Dermis microvascular lymphatic vessel endothelial cell (primary cell): ENCODE results near the gene FBXO24. TPM values are rescaled to one million over a fixed set of nuclear protein-coding genes. Genes with fewer than 3 reads are reported as not detected.
"Not testable (repeated sequence)": the region's sequence is repeated elsewhere in the genome, so short reads cannot be mapped to it uniquely, and the experiment has no call there.

Experiments
- DNase-seq, 2 donors: peaks; one replicate each; pipeline versions ENCODE4 v3.0.0 to v3.0.0-alpha.2; 2010; ENCODE audit warnings: low read depth in 2 of 2
- total RNA-seq: library from RNA; depleted of rRNA; stranded (reverse); fragments of >200 nt; gene quantifications from 2 replicates; pipeline ENCODE4 v1.2.1, GENCODE V29; 2014

FBXO24 gene
- total RNA-seq, 1 donor from 2014 or later, result 0.13 TPM

DNA sequence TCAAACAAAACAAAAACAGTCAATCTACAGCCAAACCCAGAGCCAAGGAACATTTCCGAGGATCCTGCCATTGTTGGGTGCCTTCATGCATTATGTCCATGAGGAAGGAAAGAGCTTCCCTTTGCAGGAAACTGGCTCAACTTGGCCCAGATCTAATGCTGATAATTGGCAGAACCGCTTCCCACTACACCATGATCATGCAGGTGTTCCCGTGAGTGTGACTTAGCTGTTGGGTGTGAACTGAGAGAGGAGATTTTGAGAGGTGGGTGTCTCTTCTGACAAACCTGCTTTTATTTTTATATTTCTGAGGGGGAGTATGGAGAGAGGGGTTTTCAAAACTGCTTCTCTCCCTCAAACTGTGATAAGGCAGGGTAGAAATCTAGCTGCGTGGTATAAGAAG lies 27.0 kb upstream of the FBXO24 start:
- DNase-seq, result no peak

DNA sequence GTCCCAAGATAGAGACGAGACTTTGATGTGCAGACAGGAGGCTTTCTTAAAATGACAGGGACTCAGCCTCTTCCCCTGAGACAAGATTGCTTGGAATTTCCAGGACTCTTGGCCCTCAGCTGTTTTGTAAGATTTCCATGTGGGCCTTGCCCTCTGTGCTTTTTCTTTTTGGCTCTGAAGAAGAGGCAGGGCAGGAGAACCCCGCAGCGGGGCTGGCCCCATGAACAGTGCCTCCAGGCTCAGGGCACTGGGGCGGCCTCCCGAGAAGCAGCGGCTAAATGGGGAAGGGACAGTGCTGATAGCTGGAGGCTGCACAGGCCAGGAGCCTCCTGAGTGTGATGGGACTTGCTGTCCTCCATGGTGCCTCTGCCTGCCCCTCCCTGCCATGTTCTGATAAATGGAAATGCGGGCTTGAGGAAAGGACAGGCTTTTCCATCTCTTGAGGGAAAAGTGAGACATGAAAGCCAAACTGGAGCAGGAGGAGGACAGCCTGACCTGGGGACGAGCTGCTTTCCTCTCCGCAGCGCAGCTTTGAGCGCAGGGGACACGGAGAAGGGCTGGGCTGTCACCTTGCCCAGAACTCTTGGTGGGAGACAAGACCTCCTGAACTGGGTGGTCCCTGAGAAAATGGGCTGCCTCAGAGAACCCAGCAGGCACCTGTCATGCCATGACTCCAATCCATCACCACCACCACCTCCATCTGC lies 24.5 kb upstream of the FBXO24 start:
- no peak for DNase-seq

DNA sequence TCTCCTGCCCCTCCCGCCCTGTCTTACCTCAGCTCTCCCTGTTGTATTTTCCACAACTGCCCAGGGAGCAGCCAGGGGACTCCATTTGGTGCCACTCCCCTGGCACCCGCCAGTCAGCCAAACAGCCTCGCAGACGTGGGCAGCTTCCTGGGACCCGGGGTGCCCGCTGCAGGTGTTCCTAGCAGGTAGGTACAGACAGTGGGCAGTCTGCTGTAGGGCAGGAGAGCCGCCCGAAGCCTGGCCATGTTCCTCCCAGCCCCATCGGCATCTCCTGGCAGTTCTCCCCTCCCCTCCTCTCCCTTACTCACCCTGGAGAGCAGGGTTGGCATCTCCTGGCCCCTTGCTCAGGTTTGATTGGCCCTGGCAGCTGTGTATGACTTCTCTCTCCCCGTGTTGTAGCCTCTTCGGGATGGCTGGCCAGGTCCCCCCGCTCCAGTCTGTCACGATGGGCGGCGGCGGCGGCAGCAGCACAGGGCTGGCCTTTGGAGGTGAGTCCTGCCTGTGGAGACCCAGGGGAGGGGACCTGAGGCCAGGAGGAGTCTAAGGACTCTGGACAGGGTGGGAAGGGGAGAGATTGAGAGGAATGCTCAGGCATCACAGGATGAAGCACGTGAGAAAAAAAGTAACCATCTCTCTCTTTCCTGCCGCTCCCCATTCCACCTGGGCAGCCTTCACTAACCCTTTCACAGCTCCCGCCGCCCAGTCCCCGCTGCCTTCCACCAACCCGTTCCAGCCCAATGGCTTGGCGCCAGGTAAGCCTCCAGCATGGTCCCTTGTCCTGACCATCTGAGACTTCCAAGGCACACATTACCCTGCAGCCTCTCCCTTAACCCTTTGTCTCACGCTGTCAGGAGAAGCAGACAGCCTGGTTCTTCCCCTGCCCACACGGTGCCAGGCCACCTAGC lies 23.7 kb upstream of the FBXO24 start:
- no peak for DNase-seq

DNA sequence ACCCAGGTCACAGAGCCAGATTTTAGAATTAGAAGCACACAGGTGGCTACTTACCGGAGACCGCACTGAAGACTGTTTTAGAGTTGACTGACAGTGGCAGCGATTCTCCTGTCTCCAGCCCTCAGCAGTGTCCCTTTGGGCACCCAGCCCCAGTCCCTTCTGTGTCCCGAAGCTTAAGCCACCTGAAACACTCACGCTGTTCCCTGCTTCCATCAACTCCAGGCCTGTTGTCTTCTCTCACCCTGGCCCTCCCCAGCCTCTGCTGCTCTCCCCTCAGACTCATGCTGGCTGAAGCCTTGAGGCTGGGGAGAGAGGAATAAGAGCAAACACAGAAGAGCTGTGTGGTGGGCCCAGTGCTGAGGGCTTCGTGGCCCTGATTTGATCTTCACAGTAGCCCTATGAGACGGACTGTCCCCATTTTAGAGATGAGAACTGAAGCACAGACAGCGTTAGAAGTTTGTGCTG lies 23.0 kb upstream of the FBXO24 start:
- DNase-seq, result no peak

DNA sequence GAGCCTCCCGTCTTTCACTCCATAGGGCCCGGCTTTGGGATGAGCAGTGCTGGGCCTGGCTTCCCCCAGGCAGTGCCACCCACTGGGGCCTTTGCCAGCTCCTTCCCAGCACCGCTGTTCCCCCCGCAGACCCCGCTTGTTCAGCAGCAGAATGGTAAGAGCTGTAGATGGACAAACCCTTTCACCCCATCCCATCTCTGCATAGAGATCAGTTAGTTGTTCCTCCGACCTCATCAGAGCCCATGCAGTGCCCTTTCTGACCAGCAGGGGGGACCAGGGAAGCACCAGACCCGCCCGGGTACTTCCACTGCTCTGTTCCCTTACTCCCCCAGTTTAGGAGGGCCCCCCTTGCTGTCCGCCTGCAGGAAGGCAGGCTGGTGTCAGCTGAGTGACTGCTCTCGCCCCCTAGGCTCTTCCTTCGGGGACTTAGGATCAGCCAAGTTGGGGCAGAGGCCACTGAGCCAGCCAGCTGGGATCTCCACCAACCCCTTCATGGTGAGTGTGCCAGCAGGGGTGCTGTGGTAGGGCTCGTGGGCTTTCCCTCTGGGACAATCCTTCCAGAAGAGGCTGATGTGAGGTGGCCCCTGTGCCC lies 22.2 kb upstream of the FBXO24 start:
- peak; percentile 45 to 68 for DNase-seq

DNA sequence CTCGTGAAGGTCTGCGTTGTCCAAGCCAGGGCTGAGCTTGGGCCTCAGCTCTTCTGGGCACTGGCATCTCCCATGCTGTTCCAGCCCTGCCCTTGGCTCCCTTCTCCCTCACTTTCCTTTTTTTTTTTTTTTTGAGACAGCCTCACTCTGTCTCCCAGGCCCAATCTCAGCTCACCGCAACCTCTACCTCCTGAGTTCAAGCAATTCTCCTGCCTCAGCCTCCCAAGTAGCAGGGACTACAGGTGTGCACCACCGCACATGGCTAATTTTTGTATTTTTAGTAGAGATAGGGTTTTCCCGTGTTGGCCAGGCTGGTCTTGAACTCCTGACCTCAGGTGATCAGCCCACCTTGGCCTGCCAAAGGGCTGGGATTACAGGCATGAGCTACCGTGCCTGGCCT lies 21.7 kb upstream of the FBXO24 start:
- DNase-seq, result not testable (repeated sequence)

DNA sequence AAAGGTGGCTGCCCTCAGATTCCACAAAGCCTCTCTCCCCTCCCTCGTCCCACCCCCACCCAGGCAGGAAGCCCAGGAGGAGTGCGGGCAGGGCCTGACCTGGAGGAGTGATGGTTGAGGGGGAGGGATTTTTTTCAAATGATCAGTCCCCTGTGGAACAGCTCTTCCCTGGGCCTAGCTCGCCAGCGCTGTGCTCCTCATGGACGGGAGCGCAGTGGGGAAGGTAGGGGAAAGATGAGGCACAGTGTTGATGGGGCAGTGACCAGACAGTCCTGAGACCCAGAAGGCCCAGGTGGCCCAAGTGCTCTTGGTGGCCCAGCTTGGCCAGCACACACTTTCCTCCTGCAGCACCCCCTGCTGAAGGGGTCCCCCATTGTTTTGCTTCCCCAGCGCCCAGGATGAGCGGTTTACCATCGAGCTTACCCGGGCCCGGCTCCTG lies 21.0 kb upstream of the FBXO24 start:
- no peak for DNase-seq

DNA sequence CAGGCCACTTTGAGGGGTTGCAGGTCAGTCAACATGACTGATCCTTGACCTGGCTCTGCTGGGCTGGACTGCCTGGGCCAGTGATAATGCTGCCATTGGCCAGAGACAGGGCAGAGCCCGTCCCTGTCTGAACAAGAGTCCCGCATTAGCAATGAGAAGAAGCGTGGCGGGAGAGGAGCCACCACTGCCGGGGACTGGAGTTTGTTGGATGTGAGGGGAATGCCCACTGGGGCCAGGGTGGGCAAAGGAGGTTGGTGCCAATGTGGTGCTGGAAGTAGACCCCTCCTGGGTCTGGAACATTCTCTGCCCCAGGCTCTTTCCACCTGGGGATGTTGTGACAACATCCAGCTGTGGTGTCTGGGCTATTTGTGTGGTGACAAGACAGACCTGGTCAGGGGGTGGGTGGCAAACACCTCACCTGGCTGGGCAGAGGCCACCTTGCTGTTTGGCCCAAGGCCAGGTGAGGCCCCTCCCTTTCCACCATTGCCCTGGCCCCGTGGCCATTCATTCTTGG lies 20.1 kb upstream of the FBXO24 start:
- no peak for DNase-seq

DNA sequence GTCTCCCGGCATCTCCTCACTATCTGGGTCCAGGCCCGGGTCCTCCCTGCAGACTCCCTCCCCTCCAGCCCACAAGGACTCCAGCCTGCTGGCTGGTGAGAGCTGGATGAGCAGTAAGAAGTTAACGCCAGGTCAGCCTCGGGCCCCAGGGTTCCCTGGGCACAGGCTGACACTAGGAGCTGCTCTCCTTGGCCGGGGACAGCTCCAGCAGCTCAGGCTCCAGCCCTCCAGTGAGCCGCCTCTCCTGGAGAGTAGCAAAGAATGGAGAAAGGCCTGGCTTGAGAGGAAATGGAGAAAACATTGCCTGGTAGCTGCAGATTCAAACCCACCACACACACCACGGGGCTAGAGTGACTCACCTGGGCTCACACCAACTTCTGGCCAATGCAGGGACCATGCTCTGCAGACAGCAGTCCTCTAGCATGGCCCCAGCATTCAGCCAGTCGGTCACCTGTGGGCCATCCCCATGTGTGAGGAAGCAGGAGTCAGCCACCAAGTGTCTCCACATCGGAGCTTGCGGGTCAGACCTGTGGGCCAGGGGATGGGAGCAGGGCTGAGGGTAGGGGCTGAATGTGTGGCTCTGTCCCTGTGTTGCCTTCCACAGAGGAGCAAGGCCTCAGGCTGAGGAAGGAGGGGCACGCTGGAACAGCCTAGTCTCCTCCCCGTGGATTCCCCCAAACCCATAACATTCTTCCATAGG lies 18.9 kb upstream of the FBXO24 start:
- DNase-seq, result no peak

DNA sequence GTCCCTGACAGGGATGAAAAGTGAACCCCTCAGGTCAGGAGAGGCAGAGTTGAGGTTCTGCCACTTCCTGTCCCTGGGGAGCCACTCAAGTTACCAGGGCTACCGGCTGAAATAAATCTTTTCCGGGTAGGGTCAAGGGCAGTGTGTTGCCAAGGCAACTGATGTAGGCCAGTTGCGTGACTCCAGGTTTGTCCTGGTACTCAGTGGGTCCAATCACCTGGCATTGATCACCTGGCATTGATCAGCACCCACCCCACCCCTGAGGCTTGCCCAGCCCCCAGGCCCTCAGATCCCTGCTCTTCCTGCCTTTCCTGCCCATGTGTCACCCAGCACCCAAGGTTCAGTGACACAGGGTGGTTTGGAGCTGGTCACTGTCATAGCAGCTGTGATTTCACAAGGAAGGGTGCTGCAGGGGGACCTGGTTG lies 18.4 kb upstream of the FBXO24 start:
- DNase-seq, result no peak

DNA sequence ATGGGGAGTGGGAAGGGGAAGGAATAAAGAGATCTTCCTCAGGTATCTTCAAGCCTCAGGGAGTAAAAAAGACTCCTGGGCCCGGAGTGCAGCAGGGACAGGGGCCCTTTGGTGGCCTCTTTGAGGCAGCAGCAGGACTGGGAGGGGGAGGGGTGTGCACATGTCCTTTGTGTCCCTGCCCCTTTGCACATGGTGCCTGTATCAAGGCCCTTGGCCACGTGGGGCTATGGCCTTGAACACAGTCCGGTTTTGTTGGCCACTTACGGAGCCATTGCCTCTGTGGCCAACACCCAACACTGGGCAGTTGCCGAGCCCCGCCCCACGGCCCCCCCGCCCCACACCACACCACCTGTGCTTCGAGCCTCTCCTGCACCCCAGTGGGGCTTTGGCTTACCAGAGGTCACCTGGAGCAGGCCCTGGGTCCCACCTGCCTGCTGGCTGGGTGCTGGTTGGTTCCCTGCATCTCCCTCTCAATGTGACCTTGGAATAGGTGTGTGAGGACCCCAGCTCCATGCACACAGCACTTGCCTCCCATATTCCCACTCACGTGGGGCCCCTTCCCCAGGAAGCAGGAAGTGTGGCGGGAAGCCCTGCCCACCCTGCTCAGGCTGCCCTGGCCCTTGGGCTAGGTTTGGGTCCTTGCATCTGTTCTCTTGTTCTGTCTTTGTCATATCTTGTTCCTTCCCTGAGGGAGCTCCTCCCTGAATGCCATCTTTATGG lies 17.8 kb upstream of the FBXO24 start:
- DNase-seq, result no peak

DNA sequence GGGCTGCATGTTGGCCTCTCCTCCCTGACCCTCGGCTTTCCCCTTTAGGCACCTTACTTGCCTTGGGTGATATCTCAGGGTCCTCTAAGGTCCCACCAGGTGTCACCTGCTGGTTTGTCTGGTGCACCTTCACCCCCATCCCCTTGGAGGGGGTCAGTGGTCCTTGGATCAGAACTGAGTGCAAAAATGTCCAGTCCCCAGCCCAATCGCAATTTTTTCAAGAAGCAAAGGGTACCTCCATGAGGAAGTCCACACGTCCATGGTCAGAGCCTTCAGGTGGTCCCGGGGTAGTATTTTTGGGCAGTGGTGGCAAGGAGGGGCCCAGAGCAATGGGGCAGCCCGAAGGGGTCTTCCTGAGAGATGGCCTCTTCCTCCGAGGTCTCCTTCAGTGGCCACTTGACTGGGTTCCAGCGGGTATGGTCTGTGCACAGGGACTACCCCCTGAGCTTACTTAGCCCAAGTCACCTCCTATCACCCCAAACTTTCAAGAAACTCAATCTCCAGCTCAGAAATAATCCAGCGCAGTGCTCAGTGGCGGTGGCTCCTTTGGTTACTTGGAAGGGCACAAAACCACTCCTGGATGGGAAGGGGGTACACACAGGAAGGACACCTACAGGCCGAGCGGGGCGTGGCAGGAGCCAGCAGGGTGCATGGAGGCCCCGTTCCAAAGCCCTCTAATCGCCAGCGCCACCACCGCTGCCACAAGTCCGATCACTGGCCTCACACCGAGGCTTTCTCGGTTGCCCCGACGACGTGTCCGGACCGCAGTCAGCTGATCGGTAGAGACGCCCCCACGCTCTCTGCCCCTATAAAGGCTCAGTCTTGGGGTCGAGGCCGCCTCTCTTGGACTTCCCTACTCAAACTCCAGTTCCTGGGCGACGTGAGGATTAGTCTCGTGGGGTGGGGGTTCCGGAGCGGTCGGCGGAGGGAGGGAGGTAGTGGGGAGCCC lies 17.0 kb upstream of the FBXO24 start:
- DNase-seq, result peak; percentile 40 to 65

DNA sequence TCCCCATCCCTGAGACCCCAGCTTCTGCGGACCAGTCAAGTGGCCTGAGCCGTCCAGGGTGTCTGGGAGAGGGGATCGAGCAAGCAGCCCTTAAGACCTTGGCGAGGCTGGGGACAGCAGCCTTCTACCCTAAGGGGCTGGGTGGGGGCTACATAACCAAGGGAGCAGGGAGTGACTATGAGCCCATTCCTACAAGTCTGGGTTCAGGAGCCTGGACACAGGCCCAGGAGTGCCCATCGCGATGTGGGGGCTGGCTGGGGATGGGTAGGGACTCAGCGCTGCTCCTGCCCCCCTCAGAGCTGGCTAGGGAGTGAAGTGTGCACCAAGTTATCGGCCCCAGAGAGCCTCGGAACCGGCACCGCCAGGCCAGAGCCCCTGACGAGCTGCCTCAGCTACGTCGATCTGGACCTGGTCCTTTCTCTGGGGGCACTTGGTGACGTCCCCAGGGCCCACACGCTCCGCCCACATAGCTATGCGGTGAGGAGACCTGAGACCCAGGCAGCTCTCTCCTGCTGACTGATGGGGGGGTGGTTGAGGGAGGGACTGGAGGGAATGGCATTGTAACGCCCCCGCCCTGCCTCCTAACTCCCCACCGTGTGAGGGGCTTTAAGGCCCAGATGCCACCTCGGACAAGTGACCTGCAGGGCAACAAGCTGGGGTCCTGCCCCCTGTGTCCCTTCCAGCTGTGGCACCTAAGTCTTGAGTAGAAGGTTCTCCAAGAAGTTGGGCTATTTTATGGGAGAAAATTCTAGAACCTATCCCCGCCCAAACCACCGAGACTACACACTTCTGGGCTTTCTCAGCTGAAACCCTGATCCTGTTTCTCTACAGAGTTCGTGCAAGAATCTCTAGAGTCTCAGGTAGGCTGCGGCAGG lies 14.9 kb upstream of the FBXO24 start:
- DNase-seq, result no peak

DNA sequence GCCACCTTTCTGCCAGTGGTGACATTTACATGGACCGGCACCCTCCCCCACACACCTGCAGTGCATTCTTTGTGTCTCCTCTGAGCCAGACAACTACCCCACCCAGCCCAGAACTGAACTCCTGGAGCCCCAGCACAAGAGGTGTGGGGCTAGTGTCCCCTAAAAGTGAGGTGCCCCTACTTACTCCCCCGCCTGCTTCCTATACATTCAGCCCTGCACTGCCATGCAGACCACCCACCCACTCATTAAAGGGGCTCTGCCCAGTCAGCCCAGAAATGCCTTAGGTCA lies 14.4 kb upstream of the FBXO24 start:
- no peak for DNase-seq

DNA sequence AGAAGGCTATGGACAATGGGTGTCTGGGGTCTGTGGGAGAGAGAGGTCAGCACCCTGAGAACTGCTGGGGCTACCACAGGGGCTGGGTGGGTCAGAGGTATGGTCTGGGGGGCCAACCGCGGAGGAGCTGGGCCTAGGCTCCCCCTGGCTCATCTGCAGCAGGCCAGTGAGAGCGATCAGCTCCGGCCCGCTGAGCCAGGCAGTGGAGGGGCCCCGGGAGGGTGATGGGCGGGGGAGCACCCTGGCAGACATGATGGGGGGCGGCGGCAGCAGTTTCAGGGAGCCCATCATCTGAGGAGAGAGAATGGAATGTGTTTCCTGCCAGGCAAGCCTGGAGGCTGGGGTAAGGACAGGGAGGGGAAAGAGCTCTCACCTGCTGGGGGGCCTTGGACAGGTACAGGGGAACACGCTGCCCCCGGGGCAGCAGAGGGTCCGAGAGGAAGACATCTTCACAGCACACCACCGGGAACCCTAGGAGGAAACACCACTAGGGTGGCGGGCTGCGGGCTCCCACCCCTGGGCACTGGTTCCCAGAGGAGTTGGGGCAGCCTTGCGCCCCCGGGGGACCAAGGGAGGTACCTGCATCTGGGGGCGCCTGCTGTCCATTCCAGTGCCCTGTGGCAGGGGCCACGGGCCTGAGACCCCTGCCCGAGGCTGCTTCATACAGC lies 13.7 kb upstream of the FBXO24 start:
- DNase-seq, result no peak

DNA sequence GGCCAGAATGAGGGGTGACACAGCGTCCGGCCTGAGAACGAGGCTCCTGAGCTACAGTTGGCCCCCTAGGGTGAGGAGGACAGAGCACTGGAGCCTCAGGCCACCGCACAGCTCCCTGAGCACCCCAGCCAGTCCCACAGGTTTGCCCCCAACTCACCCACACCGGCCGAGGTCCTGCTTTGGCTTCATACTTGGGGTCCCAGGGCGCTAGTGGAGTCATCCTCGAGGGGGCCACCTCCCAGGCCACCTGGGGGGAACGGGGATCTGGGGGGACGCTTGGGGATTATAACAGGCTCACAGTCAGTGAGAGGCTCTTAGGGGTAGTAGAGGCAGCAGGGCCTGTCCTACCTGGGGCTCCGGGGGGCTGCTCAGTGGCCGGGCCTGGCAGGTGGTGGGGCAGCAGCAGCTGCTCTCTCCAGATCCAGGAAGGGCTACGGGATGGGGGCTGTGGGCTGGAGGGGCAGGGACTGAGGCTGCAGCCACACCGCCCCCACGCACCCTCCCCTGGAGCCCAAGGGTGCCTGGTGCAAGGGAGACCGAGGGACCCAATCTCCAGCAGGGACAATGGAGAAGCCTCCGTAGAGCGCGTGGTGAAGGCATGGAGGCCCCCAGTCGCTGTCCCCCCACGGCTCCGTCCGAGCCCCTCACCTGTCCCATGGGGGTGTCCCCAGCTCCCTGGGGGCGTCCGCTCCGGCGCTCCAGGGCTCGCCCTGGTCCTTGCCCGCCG lies 13.0 kb upstream of the FBXO24 start:
- DNase-seq, result no peak

DNA sequence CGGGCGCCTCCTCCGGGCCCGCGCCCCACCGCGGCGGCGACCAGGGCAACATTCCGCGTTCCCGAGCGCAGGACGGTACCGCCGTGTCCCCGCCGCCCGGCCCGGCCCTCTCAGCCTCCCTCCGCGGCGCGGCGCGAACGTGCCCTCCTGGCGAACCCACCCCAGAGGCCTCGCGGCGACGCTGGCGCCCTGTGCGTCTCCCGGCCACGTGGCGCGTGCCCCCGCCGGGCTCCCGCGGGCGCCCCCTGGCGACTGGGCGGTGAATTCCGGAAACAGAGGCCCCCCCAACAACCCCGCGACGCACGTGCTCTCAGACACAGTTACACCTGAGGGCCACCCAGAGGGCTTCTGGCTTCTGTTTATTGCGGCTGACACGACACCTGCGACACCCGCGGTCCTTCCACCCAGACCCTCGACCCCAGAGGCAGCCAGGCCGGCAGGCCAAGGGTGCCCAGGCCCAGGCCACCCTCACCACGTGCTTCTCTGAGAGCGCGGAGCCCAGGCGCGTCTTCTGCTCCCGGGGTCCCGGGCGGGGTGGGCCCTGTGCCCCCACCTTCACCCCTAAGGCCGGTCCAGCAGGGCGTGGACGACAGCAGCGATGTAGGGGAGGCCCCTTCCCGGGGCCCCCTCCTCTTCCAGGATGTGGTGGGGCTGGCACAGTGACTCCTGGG lies 12.3 kb upstream of the FBXO24 start, which contains the start of gene SAP25:
Gene SAP25 (minus strand): TSS at position 210 of the 671 bp plus-strand sequence. CDS start 158 bp downstream, at position 52.
- no peak for DNase-seq
